ENCODE results near the gene PANK3.
"Not testable (repeated sequence)": the region's sequence is repeated elsewhere in the genome, so short reads cannot be mapped to it uniquely, and the experiment has no call there.

PANK3 gene

DNA sequence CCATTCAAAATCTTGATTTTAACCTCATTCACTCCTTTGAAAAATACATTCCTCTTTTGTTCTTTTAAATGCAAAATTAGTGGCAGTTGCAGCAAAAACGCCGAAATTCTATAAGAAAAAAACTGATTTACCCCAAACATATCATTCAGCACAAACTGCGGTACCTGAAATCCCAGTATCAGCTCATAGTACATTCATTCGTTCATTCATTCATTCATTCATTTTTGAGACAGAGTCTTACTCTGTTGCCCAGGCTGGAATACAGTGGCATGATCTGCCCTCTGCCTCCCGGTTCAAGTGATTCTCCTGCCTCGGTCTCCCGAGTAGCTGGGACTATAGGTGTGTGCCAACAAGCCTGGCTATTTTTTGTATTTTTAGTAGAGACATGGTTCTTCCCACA is 29.6 kb downstream of the PANK3 start:
- DNase-seq: no peak

DNA sequence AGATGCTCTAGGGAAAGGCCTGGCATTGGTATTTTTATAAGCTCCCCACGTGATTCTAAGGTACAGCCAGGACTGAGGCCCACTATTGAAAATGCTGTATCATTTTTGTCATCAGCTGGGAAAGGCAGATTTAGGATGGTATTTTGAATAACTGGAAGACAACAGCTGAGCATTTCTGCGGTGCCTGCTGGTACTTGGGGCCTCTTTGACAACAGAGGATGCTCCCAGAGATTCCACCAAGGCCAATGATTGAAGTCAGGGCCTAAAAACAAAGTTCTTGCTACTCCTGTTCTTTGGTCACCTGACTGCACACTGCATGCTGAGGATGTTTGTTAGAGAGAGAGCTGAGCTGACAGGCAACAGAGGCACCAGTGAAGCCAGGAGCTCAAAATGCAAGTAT is 42.0 kb downstream of the PANK3 start:
- no peak for DNase-seq

DNA sequence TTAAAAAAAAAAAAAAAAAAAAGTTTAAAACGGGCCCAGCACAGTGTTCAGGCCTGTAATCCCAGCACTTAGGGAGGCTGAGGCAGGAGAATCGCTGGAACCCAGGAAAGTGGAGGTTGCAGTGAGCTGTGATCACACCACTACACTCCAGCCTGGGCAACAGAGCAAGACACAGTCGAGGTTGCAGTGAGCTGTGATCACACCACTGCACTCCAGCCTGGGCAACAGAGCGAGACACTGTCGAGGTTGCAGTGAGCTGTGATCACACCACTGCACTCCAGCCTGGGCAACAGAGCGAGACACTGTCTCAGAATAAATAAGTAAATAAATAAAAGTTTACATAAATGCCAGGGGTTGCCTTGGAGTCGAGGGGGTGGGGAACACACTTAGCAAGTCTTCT is 44.8 kb downstream of the PANK3 start:
- DNase-seq: not testable (repeated sequence)

DNA sequence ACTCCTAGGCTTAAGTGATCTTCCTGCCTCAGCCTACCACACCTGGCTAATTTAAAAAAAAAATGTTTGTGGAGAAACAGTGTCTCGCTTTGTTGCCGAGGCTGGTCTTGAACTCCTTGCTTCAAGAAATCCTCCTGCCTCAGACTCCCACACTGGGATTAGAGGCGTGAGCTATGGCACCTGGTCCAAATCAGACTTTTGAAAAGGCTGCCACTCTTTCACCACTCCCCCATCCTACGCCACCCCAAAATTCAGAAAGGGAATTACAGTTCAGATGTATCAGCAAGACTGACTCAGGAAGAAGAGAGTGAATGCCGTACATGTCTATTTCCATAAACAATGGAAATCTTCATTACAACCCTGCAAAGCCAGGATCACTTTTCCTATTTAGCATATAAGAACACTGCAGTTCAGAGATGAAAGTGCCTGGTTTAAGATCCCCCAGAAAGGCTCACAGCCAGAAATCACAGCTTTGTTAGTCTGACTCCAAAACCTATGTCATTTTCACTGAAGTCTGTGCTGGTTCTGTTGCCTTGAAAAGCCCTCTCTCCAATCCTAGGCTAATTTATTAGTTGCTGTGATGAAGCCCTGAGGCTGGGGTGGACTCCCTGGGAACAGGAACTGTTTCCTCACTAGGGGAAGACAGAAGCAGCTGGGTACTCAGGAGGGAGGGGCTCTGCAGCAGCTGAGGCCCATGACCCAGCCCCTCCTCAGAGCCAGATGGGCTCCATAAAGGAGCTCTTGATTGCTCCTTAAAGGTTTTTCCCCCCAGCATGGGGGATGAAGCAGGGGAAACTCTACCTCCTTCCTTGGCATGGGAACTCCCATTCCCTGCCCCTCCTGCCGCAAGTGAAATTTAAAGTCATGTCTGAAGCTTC is 46.9 kb downstream of the PANK3 start:
- DNase-seq: no peak

DNA sequence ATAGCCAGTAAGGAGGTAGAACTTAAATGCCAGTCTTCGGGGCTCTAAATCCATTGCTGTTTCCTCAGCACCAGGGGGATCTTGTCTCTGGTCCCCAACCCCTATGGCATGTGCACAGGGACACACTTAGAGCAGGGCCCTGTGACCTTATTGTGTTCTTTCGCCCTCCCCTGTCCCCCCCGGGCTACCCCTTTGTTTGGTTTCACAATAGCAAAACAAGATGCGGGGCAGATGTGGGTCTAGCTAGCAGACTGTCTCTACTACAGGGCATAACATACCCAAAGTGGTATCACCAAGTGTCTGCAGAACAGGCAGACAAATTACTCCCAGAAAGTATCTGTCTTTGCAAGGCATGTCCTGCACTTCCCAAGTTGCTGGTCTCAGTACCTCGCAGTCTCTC is 48.0 kb downstream of the PANK3 start:
- DNase-seq: no peak

DNA sequence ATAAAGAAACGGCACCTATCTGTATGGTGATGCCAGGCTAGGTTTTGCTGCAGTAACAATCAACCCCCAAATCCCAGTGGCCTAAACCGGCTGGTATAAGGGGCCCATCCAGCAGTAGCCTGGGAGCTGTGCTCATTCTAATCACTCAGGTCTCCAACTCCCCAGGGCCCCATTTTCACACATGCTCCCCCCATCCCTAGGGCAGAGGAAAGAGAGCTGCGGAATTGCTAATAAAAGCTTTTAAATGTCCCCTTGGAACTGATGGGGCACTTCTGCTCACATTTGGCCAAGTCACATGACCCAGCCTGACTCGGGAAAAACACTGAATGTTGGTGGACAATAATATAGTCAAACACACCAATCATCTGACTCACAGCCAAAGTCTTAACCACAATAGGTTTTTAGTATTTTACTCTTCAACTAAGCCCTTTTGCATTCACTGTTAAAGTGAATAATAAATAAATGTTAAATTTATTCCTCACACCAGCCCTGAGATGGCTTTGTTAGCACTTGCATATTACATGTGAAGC is 48.5 kb downstream of the PANK3 start:
- DNase-seq: no peak

DNA sequence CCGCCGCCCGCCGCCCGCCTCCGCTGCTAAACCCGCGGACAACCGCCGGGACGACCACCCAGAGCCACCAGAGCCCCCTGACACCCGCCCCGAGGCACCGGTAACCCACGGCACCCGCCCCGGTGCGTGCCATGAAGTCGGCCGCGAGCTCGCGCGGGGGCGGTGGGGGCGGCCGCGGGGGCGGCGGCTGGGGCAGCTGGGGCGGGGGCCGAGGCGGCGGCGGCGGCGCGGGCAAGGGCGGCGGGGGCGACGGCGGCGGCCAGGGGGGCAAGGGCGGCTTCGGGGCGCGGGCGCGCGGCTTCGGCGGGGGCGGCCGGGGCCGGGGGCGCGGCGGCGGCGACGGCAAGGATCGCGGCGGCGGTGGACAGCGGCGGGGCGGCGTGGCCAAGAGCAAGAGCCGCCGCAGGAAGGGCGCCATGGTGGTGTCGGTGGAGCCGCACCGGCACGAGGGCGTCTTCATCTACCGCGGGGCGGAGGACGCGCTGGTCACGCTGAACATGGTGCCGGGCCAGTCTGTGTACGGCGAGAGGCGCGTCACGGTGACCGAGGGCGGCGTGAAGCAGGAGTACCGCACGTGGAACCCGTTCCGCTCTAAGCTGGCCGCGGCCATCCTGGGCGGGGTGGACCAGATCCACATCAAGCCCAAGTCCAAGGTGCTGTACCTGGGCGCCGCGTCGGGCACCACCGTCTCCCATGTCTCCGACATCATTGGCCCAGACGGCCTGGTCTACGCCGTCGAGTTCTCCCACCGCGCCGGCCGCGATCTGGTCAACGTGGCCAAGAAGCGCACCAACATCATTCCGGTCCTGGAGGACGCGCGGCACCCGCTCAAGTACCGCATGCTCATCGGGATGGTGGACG is 49.6 kb downstream of the PANK3 start:
- DNase-seq: no peak

DNA sequence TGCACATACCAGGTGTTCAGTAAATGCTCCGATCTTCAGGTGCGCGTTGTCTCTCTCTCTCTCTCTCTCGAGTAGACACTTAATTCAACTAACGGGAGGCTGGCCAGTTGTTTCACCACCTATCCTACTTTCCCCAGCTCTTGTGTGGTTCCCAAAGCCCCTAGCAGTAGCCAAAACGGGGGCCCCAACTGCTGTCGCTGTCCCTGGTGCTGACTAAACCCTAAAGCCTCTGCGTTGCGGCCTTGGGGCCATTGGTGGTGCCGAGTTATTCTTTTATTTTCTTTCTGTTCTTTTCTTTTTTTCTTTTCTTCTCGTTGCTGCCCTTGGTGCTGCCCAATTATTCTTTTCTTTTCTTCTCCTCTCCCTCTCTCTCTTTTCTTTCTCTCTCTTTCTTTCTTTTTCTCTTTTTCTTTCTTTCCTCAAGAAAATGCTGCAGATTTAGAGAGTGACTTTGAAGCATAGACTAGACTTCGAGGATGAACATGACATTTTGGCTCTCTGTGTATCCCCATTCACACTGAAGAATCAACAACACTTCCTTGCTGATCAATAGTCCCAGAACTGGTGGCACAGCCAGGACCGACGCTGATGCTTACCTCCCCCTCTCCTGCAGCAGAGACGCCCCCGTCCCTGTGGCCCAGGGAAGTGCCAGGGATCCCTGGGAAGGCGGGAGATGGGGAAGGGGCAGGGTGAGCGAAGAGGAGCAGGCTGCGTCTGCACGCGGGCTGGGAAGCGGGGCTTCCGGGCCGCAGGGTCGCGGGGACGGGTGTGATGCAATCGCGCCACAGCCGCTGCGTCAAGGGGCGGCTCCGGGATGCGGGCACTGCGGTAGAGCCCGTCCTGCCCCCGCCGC is 50.4 kb downstream of the PANK3 start, which contains the start of gene FBLL1:
Gene FBLL1, plus strand, starts transcription at position 785 of the 853 bp plus-strand sequence. CDS start 200 bp downstream, outside the sequence.
- DNase-seq: peak; percentile 9

DNA sequence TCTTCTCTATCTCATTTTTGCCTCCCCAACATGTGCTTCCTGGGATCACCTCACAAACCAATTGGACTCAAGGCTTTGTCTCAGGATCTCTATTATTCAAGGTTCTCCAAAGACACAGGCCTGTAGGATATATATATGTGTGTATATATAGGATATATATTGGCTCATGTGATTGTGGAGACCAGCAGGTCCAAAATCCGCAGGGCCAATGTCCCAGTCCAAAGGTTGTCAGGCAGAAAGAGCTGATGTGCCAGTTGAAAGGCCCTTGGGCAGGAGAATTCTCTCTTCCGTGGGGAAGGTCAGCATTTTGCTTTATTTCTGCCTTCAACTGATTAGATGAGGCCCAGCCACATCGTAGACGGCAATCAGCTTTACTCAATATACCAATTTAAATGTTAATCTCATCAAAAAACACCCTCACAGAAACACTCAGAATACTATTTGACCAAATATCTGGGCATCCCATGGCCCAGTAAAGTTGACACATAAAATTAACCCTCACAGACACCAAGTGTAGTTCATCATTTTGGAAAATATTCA is 51.3 kb downstream of the PANK3 start:
- no peak for DNase-seq

DNA sequence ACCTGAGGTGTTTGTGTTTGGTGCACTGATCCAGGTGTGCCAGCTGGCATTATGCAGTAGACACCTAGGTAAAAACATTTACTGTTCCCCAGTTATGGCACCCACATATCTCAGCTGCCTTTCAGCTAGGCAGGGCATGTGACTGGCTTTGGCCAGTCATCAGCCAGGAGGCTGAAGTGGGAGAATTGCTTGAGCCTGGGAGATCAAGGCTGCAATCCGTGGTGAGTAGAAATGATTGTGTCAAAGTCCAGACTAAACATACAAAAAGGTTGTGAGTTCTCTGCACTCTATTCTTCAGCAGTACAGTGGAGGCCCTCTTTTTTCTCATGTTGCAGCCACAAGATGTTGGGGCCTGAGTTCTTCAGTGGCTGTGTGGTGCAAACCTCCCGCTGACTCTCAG is 53.3 kb downstream of the PANK3 start:
- no peak for DNase-seq

DNA sequence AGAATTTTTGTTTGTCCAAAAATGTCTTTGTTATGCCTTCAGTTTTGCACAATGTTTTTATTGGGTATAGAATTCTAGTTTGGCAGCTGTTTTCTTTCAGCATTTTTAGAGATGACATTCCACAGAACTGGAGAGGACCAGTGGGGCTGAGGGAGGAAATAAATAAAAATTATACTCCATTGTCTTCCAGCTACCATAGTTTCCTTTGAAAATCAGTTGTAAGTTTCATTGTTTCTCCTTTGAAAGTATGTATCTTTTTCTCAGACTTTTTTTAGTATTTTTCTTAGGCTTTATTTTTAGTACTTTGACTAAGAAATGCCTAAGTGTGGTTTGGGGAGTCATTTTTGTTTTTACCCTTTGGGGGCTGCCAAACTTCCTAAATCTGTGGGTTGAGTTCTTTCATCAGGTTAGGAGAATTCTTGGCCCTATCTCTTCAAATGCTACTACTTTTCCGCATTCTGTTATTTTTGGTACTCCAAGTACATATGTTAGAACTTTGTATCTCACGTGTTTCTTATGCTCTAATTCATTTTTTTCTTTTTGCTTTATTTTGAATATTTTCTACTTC is 65.2 kb downstream of the PANK3 start:
- no peak for DNase-seq

DNA sequence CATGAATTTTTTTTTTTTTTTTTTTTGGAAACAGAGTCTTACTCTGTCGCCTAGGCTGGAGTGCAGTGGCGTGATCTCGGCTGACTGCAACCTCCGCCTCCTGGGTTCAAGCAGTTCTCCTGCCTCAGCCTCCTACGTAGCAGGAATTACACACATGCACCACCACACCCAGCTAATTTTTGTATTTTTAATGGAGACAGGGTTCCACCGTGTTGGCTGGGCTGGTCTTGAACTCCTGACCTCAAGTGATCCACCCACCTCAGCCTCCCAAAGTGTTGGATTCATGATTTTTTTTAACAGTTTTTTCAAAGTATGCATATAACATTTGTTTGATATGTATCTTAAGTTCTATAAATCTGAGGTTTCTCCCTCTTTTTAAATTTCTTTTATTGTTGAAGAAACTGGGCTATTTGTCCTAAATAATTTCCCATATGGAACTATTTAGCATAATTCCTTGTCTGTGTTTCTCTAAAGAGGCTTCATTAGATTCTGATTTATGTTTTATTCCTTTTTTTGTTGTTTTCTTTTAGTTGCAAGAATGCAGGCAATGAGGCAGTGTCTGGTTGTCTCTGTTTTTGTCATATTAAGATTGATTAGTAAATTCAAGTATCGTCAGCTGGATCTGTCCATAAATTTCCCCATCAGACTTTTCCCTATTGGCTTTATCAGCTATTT is 76.5 kb downstream of the PANK3 start:
- DNase-seq: no peak

All from activated CD4-positive, alpha-beta T cell treated with anti-CD3 and anti-CD28 coated beads, Interleukin-2, amount 50 U/mL, for 1 hour (primary cell).